Pancreas (tissue), 10 donors: ENCODE results near the gene FOSB. TPM values are rescaled to one million over a fixed set of nuclear protein-coding genes. Genes with fewer than 3 reads are reported as not detected.

Experiments
- ATAC-seq, 4 donors: fragments of 200-7000 bp; cut with Tn5 transposase; one replicate each; pipeline versions ENCODE4 v1.8.0 to v1.9.1; 2020; ENCODE audit warnings: mild to moderate bottlenecking in 4 of 4, moderate library complexity in 4 of 4
- DNase-seq, 6 donors: peaks; one replicate each; pipeline ENCODE4 v3.0.0-alpha.2; 2020
- FAIRE-seq: peaks from 2 replicates; lab custom pipeline; 2012; peaks lifted over from hg19 to GRCh38; lab: Jason Lieb, UNC
- H3K27ac ChIP-seq, 4 donors: fragments of 200-600 bp; sonication (generic); 1 replicate in 3 of 4; 2 replicates in 1 of 4; pipeline versions ENCODE4 v1.5.0 to v1.8.0; 2020
- H3K27me3 ChIP-seq, 4 donors: fragments of 200-600 bp; one replicate each; pipeline ENCODE4 v1.8.0; 2021
- H3K36me3 ChIP-seq, 3 donors: fragments of 200-600 bp; sonication (generic) in 1 of 3; one replicate each; pipeline versions ENCODE4 v1.5.0 to v1.8.0; 2020 to 2021
- H3K4me1 ChIP-seq, 3 donors: fragments of 200-600 bp; one replicate each; pipeline ENCODE4 v1.8.0; 2021
- H3K4me3 ChIP-seq, 4 donors: fragments of 200-600 bp; sonication (generic) in 2 of 4; one replicate each; pipeline versions ENCODE4 v1.5.0 to v1.8.0; 2020 to 2021
- H3K9me3 ChIP-seq, 4 donors: fragments of 200-600 bp; one replicate each; pipeline ENCODE4 v1.8.0; 2021
- WGBS, 2 donors: extraction: QIAGEN DNeasy Blood & Tissue Kit; methylation state at CpG; one replicate each; pipeline ENCODE4 v1.1.7; 2013; 5-methylcytosine and 5-hydroxymethylcytosine counted together
- intact Hi-C, 3 donors: fragments of 100-400 bp; cut with DNase I; formaldehyde crosslinking; loops; one replicate each; pipeline versions ENCODE4 v1.11.1 to v1.14.2; 2022
- polyA plus RNA-seq, 2 donors: library from polyadenylated mRNA; stranded (reverse); fragments of 200-250 nt; gene quantifications; one replicate each; pipeline ENCODE4 v1.2.3, GENCODE V29; 2013
- total RNA-seq, 6 donors: library from RNA; stranded (reverse); fragmentation: NEBNext Ultra II Directional in 4 of 6; extraction: Animal tissue kit (Norgen Biotek cat#: 25700) in 4 of 6; gene quantifications; one replicate each; pipeline versions ENCODE4 v1.2.1 to v1.2.4, GENCODE V29; 2021 to 2023
- TF ChIP-seq, protein P1 (sequence below), 4 donors: fragments of 200-600 bp; sonication (generic) in 3 of 4; IDR thresholded peaks; one replicate each; pipeline versions ENCODE4 v1.5.0 to v1.8.0; 2021; ENCODE audit warnings: antibody characterized with exemption in 4 of 4
- donor health status: healthy with polysubstance abuse.
- donor health status: DM: no; HTN: no; CAD: no; lungs with moderate emphysema.
- donor health status: DM: no; HTN: no; CAD: no.
- donor health status: control.
- donor health status: control.
- donor health status: Bipolar disorder and iron deficiency.
- donor health status: DM: yes; HTN: yes; CAD: no.
- donor health status: DM: no; HTN: no; CAD: no.
- donor health status: DM: no; HTN: no; CAD: no.
- donor health status: DM: yes; HTN: yes; CAD: no.

FOSB gene
- total and polyA plus RNA-seq, 8 donors = 0.79 to 21.6 (median 6.2) TPM

GRCh38 chr19:45420871-45421270, 46.9 kb upstream of the FOSB start:
- TF ChIP-seq, protein P1, sequence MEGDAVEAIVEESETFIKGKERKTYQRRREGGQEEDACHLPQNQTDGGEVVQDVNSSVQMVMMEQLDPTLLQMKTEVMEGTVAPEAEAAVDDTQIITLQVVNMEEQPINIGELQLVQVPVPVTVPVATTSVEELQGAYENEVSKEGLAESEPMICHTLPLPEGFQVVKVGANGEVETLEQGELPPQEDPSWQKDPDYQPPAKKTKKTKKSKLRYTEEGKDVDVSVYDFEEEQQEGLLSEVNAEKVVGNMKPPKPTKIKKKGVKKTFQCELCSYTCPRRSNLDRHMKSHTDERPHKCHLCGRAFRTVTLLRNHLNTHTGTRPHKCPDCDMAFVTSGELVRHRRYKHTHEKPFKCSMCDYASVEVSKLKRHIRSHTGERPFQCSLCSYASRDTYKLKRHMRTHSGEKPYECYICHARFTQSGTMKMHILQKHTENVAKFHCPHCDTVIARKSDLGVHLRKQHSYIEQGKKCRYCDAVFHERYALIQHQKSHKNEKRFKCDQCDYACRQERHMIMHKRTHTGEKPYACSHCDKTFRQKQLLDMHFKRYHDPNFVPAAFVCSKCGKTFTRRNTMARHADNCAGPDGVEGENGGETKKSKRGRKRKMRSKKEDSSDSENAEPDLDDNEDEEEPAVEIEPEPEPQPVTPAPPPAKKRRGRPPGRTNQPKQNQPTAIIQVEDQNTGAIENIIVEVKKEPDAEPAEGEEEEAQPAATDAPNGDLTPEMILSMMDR (IDR thresholded peaks at IDR 0.05) = no peak
- DNase-seq (no peak), FAIRE-seq (no peak), ATAC-seq (no peak)
- no peak overlapping the region for H3K27ac ChIP-seq
- no peak overlapping the region for H3K4me3 ChIP-seq
- peaks cover 0 to 10% (median 6%) of the 10 kb centered on the region in 3 donors for H3K4me1 ChIP-seq
- H3K27me3 ChIP-seq = no peaks in the 10 kb centered on the region
- 85 to 89% methylated on average over 6 of the region's 6 CpGs for WGBS, 2 donors
- H3K9me3 ChIP-seq = no peaks in the 10 kb centered on the region
- intact Hi-C loops = no loop called here
- H3K36me3 ChIP-seq = no peaks in the 10 kb centered on the region

- peaks cover 0 to 10% (median 6%) of the 10 kb centered on the region in 3 donors for H3K4me1 ChIP-seq
- no peak for ATAC-seq
- no peak overlapping the region for H3K27ac ChIP-seq
- no peaks in the 10 kb centered on the region for H3K36me3 ChIP-seq
- no peak for FAIRE-seq
- TF ChIP-seq, protein P1 (IDR thresholded peaks at IDR 0.05) = no peak
- H3K9me3 ChIP-seq = no peaks in the 10 kb centered on the region
- intact Hi-C loops = no loop called here
- H3K4me3 ChIP-seq = no peak overlapping the region
- H3K27me3 ChIP-seq = no peaks in the 10 kb centered on the region
- no peak for DNase-seq
- WGBS, 2 donors = 64 to 87% methylated on average over 6 of the region's 6 CpGs
Measured at GRCh38 chr19:45421947-45422498, 45.8 kb upstream of the FOSB start.

DNA sequence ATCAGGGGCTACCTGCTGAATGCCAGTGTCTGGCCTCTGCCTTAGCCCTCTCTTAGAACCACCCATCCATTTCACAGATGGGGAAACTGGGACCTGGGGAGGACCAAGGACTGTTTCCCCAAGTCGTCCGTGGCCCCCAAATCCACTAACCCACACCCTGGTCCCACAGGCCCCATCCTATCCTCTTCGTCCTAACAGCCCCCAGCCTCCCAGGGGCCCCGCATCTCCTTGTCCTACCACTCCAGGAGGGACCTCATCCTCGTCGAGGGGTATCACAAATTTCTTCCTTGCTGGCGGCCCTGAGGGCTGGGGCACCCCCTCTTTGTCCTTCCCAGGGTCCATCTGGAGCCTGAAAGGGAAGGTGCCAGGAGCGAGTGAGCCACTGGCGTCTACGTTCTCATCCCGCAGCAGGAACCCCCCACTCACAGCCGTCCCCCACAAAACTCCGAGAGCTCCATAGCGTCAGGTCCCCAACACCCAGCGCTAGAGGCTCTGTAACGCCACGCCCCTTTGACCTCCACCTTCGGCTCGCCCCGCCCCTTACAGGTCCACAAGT, 44.7 kb upstream of the FOSB start:
- Histone ChIP-seq H3K4me1 (peaks cover 0 to 10% (median 6%) of the 10 kb centered on the region in 3 donors), H3K9me3 (no peaks in the 10 kb centered on the region), H3K36me3 (no peaks in the 10 kb centered on the region), H3K27ac (peak overlapping the region; percentile 47 to 98 (median 92)), H3K4me3 (peak overlapping the region; percentile 38 to 61 (median 46)), H3K27me3 (no peaks in the 10 kb centered on the region)
- DNase-seq (peak in 1 of 6 donors; percentile 59), FAIRE-seq (no peak), ATAC-seq (no peak)
- intact Hi-C loops = no loop called here
- WGBS, 2 donors = 8 to 12% methylated on average over 16 to 20 of the region's 20 CpGs
- TF ChIP-seq, protein P1 (IDR thresholded peaks at IDR 0.05) = no peak

GRCh38 chr19:45423589-45424190, 44.1 kb upstream of the FOSB start, which contains the start of gene ERCC1:
TSS of gene ERCC1 (minus strand) at chr19:45423917. CDS start at chr19:45423374, 543 bp downstream.
- DNase-seq (peak; percentile 97 to 100 (median 99)), FAIRE-seq (no peak), ATAC-seq (peak; percentile 85 to 88 (median 86))
- H3K4me1 ChIP-seq = peaks cover 0 to 10% (median 6%) of the 10 kb centered on the region in 3 donors
- no peaks in the 10 kb centered on the region for H3K27me3 ChIP-seq
- TF ChIP-seq, protein P1 (IDR thresholded peaks at IDR 0.05) = no peak
- peak within 1 kb of the TSS; percentile 38 to 61 (median 46) for H3K4me3 ChIP-seq
- 0% methylated on average over 37 of the region's 37 CpGs for WGBS, 2 donors
- no peaks in the 10 kb centered on the region for H3K9me3 ChIP-seq
- intact Hi-C loops = no loop called here
- H3K27ac ChIP-seq = peak within 1 kb of the TSS; percentile 82 to 98 (median 92)
- H3K36me3 ChIP-seq = no peaks in the 10 kb centered on the region
